Measurements from ENCODE around the gene ELAVL3.

The ELAVL3 gene

GRCh38 chr19:11405846-11406643 lies 74.8 kb downstream of the ELAVL3 start:
- no peak for DNase-seq

- DNase-seq: no peak
These were observed 76.1 kb downstream of the ELAVL3 start for GRCh38 chr19:11404588-11405222.

DNA sequence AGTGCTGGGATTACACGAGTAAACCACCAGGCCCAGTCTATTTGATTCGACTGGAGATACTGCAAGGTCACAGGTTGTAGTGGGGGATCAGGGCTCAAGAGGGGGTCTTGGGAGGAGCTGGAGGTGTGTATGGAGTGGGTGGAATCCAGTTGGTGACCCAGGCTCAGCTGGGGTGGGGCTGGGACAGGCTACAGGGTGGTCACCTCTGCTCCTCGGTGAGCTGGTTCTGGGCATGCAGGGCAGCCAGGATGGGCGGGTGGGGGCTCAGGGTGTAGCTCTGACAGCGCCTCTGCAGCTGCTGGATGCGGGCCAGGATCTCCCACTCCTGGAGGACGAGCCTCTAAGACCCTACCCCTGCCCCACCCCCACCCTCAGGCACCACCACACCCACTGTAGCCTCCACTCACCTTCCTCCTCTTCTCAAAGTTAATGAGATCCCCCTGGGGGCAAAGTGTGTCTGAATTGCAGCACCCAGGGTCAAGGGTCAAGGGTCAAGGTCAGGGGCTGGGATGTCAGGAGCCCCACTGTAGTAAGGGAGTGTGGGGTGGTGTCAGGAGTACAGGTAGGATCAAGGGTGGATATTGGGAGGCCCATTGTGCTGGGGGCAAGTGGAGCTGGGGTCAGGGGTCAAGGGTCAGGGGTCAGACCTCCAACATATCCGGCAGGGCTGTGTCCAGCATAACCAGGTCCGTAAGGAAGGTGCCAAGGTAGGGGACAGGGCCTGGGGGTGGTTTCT lies 78.9 kb downstream of the ELAVL3 start:
- no peak for DNase-seq

Measured in DMS 273 treated with DMSO at 0.1 percent for 48 hours (cell line).